Activated CD4-positive, alpha-beta T cell treated with anti-CD3 and anti-CD28 coated beads for 48 hours (primary cell): ENCODE data around the gene TEX29.

Source experiments
- DNase-seq: peaks from one replicate; pipeline ENCODE4 v3.0.0-alpha.2; 2020

Gene TEX29

DNA sequence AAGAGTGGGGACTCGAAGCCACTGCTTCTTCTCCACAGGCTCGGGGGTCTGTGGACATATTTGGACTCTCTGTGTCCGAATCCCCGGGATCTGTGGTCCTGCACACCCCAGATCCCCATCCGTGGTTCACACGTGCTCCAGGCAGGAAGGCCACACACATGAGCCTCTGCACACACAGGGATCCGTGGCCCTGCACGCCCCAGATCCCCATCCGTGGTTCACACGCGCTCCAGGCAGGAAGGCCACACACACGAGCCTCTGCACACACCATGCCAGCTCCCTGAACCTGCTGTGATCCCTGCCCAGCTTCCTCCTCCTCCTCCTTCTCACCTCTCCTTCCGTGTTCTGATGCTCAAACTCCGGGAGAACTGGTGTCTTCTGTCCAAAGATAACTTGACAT, 3.1 kb downstream of the TEX29 start:
- DNase-seq, result no peak

GRCh38 chr13:111323950-111324651, 3.7 kb downstream of the TEX29 start:
- peak; percentile 12 for DNase-seq

DNA sequence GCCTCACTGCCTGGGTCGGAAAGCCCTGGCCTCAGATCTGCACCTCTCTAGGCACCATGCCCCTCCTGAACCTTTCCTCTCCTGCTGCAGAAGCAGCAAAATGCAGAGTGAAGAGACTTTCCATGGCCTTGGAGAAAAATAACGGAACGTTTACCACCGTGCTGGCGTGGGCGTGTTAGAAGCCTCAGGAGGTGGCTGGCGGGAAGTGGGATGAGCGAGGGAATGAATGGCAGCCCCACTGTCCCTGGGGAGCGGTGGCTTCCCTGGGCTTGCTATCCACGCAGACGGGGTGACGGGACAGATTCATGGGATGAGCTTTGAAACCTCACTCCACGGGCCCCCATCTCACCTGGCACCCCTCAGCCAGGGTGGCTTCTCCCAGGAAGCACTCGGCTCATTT, 4.3 kb downstream of the TEX29 start:
- no peak for DNase-seq

GRCh38 chr13:111325146-111325890, 4.9 kb downstream of the TEX29 start:
- no peak for DNase-seq

DNA sequence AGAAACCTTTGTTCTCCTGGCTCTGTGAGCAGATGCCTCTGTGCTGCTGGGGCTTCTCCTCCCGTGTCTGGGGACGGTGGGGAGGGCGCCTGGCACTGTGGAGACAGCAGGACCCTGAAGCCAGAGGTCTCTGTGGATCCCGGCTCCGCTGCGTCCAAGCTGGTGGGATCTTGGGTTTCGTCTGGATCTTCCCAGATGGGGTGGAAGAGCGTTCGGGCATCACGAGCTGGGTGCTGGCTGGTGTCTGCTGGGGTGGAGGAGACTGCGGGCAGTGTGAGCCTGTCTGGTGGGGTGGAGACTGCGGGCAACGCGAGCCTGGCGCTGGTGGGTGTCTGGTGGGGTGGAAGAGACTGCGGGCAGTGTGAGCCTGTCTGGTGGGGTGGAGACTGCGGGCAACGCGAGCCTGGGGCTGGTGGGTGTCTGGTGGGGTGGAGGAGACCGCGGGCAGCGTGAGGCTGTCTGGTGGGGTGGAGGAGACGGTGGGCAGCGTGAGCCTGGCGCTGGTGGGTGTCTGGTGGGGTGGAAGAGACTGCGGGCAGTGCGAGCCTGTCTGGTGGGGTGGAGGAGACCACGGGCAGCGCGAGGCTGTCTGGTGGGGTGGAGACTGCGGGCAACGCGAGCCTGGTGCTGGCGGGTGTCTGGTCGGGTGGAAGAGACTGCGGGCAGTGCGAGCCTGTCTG, 5.6 kb downstream of the TEX29 start:
- DNase-seq, result no peak

DNA sequence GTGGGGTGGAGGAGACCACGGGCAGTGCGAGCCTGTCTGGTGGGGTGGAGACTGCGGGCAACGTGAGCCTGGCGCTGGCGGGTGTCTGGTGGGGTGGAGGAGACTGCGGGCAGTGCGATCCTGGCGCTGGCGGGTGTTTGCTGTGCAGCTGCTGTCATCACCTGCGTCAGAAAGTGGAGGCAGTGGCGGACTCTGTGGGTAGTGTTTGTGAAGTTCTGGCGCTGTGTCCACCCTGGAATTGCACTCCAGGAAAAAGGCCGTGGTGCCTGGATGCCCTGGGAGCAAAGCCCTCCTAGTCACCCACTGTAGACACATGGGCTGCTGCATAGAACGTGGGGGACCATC, 6.2 kb downstream of the TEX29 start:
- no peak for DNase-seq

DNA sequence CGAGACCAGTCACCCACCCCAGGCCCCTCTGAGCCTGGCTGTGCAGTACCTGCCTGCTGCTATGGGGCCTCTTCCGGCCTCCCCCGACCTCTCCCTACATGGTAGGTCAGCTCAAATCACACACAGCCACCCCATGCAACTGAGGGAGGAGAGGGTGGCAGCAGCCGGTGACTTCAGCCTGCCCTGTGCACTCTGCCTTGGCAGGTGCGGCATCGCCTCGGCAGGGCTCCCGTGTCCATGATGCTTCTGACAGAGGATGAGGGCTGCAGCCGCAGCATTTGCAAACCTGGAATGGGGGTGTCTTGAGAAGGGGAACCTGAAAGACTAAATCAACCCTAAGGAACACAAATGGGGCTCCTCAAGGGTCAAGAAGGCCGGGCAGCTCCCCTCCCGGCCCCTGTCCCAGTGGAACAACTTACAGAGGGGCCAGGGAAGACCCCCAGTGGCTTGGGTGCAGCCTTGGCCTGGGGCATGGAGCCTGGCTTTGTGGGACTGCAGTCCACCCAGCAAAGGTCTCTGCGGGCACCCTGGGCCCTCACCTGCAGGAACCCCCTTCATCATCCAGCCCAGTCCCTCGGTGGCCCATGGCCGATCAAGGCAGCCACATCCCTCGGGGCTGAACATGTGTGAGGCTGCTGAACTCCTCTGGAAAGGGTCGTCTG, 6.7 kb downstream of the TEX29 start:
- no peak for DNase-seq

GRCh38 chr13:111327730-111328573, 7.5 kb downstream of the TEX29 start:
- DNase-seq, result no peak

DNA sequence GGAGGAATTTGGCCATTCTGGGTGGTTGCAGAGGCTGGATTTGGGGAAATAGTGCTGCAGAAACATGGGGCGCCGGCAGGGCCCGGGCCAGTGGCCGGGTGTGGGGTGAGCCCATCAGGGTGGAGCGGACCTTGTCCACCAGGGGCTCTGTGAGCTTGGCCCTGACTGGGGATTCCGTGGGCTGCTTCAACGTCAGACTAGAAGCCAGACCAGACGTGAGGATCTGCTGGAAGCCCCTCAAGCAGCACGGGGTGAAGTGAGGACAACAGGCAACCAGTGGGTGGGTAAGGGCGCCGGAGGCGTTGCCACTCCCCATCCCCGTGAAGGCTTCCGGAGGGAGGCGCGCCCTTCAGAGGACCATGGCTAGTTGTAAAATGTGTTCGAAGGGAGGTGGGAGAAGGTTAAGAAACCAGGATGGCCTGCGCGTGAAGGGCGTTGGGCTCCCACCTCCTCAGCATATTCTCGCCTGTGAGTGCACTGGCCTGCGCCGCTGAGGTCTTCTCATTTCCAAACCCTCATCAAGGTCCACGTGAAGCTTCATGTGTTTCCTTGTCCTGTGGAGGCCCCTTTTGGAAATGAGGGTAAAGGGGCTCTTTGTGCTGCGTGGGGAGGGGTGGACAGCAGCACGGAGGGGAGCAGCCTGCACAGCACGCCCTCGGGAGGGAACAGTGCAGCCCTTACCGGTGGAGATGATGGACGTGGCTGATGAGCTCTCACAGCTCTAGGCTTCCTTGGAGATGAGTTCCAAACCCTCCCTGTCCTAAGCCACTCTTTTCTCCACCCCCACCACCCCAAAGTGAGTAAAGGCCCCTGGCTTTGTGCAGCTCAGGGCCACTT, 8.3 kb downstream of the TEX29 start:
- DNase-seq, result no peak

DNA sequence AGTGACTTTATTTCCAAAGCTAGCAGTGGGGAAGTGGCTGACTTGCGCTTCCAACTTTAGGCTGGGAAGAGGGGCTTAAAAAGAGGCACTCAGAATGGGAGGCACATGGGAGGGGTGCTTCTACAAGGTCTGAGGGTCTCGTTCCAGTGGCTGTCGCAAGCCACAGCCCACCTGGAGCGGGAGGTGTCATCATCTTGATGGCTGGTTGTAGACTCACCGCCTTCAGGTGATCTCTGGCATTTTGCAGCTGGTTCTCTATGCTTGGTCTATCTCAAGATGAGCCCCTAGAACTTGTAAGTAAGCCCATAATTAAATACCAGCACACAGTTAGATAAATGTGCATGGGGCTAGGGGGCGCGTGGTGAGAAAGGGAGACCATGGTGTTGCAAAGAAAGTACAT, 9.2 kb downstream of the TEX29 start:
- no peak for DNase-seq

DNA sequence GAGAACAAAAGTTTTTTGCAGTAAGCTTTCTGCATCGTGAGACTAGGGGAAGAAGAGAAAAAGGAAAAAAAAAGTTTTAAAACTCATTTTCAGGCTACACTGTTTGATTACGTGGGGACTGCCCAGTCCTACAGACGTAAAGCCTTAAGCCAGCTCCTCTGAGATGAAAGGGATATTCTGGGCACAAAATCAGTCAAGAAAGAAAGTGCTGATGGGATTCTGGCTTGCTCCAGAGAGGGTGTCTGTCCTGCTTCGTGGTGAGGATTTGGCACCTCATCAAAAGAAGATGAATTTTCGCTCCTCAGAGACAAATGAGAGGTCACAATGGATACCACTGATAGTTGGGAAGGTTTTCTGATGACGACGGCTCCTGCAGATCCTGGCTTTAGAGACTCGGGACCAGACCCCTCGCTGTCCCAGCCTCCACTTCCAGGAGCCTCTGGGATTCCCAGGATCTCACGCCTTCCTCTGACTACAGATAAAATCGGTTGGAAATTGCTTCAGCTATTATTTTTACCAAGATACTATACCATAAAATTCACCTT, 9.7 kb downstream of the TEX29 start:
- no peak for DNase-seq

DNA sequence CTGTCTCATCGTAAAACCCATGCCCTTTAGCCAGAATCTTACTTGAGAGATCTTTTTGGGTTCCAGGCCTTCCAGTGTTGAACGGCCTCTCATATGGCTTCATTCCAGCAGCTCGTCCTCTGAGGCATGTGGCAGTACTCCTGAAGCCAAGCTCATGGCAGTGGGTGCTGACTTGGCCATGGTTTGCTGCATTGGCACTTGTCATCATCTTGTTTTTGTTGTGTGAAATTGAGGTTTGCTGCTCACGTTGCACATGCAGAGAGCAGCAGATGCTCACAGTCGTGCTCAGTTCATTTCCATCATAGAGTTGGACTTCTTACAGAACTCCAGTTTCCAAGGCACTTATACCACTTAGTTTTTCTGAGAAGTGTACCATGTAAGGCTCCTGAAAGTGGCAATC, 14.9 kb downstream of the TEX29 start:
- DNase-seq, result no peak

- DNase-seq, result no peak
These were observed 16.2 kb downstream of the TEX29 start for GRCh38 chr13:111336666-111337065.

DNA sequence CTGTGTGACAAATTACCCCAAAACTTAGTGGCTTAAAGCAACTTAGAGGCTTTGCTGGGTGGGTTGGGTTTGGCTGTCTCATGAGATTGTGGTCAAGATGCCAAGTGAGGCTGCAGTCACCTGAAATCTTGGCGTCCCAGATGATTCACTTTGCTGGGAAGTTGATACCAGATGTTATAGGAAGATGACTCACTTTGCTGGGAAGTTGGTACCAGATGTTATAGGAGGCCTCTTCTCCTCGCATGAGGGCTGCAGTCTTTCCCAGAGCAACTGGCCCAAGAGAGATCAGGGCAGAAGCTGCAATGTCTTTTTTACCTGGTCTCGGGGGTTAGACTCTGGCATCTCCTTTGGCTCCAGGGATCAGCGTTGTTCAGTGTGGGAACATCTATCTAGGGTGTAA, 16.8 kb downstream of the TEX29 start:
- no peak for DNase-seq

DNA sequence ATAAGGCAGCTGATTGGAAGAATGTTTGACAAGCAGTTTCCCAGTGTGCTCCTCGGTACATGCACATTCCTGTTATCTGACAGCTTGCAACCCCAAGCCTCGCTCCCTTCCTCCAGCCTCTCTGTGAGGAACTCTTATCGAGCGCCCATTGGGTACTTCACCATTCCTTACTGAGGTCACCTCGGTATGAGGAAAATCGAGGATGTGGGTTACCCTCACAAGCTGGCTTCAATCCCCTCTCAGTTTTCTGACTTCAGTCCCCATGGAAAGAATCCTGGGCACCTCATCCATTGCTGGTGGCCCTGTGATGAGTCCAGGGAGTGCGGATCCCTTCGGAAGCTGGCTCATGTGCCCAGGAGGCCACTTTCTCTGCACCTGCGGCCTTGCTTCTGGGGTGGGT, 17.3 kb downstream of the TEX29 start:
- DNase-seq, result no peak

GRCh38 chr13:111338841-111339240, 18.4 kb downstream of the TEX29 start:
- DNase-seq, result no peak

DNA sequence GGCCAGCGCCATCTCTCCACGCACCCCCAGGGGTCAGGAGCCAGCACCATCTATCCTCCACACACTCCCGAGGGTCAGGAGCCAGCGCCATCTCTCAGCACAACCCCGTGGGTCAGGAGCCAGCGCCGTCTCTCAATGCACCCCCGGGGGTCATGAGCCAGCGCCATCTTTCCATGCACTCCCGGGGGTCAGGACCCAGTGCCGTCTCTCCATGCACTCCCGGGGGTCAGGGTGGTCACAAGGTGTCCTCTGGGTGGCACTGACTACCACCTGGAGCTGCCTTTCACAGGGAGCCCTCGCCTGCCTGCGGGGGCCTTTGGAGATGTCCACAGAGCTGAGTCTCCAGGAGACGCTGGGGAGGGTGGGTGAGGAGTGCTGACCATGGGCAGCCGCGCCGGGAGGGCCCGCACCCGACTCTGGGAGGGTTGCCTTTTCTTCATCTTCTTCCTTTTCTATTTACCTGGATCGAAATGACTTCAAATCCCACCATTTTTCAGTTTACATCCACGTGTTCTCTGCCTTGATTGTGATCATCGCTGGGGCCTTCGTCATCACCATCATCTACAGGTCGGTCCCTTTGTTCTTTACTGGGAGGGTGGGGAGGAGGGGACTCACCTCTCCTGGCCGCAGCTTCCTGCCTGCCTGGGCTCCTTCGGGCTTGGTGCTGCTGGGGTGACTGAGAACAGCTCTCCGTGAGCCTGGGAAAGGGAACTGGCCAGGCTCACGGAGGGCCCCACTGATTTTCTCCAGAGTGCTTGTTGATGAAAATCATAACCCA, 19.1 kb downstream of the TEX29 start:
- no peak for DNase-seq

- no peak for DNase-seq
These were observed 21.4 kb downstream of the TEX29 start for GRCh38 chr13:111341886-111342285.

DNA sequence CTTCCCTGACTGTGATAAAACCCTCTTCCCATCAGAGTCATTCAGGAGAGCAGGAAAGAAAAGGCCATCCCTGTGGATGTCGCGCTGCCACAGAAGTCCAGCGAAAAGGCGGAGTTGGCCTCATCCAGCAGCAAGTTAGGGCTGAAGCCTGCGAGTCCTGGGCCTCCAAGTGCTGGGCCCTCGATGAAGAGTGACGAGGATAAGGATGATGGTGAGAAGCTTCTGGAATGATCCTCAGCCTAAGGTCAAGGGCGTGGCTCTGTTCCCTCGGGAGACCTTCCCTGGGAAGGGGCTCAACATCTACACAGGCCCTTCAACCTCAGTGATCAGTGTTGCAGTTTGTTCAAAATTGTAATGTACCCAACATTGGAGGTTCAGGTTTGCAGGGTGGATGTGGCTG, 22.3 kb downstream of the TEX29 start:
- no peak for DNase-seq

DNA sequence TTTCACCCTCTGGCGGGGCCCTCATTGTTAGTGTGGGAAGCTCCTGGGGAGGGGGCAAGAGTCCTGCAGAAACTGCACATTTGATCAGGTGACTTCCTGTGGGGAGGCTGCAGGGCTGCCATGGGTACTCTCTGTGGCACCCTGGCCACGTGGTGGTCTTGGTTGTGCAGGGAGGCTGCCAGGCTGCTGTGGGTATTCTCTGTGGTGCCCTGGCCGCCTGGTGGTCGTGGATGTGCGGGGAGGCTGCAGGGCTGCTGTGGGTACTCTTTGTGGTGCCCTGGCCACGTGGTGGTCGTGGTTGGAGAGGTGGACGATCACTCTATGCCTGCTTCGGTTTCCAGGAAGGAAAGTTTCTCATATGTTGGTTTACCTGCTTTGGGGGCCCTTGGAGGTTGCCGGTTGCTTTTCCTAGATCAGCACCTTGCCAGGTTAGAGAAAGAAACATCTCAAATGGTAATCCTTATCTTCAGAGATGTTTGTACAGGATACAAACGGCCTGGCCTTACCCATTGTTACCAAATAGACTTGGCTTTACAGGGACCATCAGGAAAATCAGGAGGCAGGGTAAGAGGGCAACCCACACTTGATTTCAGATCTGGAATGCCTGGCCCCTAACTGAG, 22.9 kb downstream of the TEX29 start:
- no peak for DNase-seq
